ENCODE data around the gene AVPI1.

Gene AVPI1

GRCh38 chr10:97731346-97732051, 44.5 kb upstream of the AVPI1 start:
- no peak for DNase-seq (ENCODE audit: extremely low read depth, insufficient read length)
- Histone ChIP-seq H3K4me3 (replicated peaks; ENCODE audit: low read depth, low read length) (no peak overlapping the region), H3K27me3 (replicated peaks; ENCODE audit: control insufficient read depth, insufficient read depth, low read length) (no peaks in the 10 kb centered on the region), H3K36me3 (ENCODE audit: control insufficient read depth, insufficient read depth, low read length) (no peaks in the 10 kb centered on the region)
- TF ChIP-seq CTCF (IDR thresholded peaks at IDR 0.05; ENCODE audit: insufficient read depth, low read length, poor library complexity, severe bottlenecking): peak; percentile 69

- no peaks in the 10 kb centered on the region for H3K27me3 ChIP-seq (replicated peaks; ENCODE audit: control insufficient read depth, insufficient read depth, low read length)
- H3K4me3 ChIP-seq (replicated peaks; ENCODE audit: low read depth, low read length): no peak overlapping the region
- no peaks in the 10 kb centered on the region for H3K36me3 ChIP-seq (ENCODE audit: control insufficient read depth, insufficient read depth, low read length)
- no peak for DNase-seq (ENCODE audit: extremely low read depth, insufficient read length)
- no peak for TF ChIP-seq CTCF (IDR thresholded peaks at IDR 0.05; ENCODE audit: insufficient read depth, low read length, poor library complexity, severe bottlenecking)
Observed at GRCh38 chr10:97729014-97729413, 42.0 kb upstream of the AVPI1 start.

GRCh38 chr10:97726636-97727178, 39.7 kb upstream of the AVPI1 start:
- H3K27me3 ChIP-seq (replicated peaks; ENCODE audit: control insufficient read depth, insufficient read depth, low read length): no peaks in the 10 kb centered on the region
- H3K4me3 ChIP-seq (replicated peaks; ENCODE audit: low read depth, low read length): no peak overlapping the region
- no peak for DNase-seq (ENCODE audit: extremely low read depth, insufficient read length)
- H3K36me3 ChIP-seq (ENCODE audit: control insufficient read depth, insufficient read depth, low read length): no peaks in the 10 kb centered on the region
- no peak for TF ChIP-seq CTCF (IDR thresholded peaks at IDR 0.05; ENCODE audit: insufficient read depth, low read length, poor library complexity, severe bottlenecking)

GRCh38 chr10:97724341-97724941, 37.4 kb upstream of the AVPI1 start:
- TF ChIP-seq CTCF (IDR thresholded peaks at IDR 0.05; ENCODE audit: insufficient read depth, low read length, poor library complexity, severe bottlenecking): no peak
- H3K27me3 ChIP-seq (replicated peaks; ENCODE audit: control insufficient read depth, insufficient read depth, low read length): no peaks in the 10 kb centered on the region
- no peak overlapping the region for H3K4me3 ChIP-seq (replicated peaks; ENCODE audit: low read depth, low read length)
- DNase-seq (ENCODE audit: extremely low read depth, insufficient read length): no peak
- H3K36me3 ChIP-seq (ENCODE audit: control insufficient read depth, insufficient read depth, low read length): no peaks in the 10 kb centered on the region

- no peaks in the 10 kb centered on the region for H3K27me3 ChIP-seq (replicated peaks; ENCODE audit: control insufficient read depth, insufficient read depth, low read length)
- no peak for DNase-seq (ENCODE audit: extremely low read depth, insufficient read length)
- H3K4me3 ChIP-seq (replicated peaks; ENCODE audit: low read depth, low read length): no peak overlapping the region
- no peaks in the 10 kb centered on the region for H3K36me3 ChIP-seq (ENCODE audit: control insufficient read depth, insufficient read depth, low read length)
- TF ChIP-seq CTCF (IDR thresholded peaks at IDR 0.05; ENCODE audit: insufficient read depth, low read length, poor library complexity, severe bottlenecking): no peak
Observed at GRCh38 chr10:97723001-97723400, 36.0 kb upstream of the AVPI1 start.

Data from GM06990 (cell line).